GM12891 (cell line): ENCODE measurements around the gene ZNF175.

Experiments
- POLR2A ChIP-seq: IDR thresholded peaks from 2 replicates; pipeline ENCODE4 v1.6.1; 2011; ENCODE audit warnings: low read depth, low read length, control low read depth
- POLR2AphosphoS5 ChIP-seq: IDR thresholded peaks from 2 replicates; pipeline ENCODE4 v1.6.1; 2011; ENCODE audit warnings: low read depth, low read length, control low read depth

GRCh38 chr19:51568456-51568855 is 2.6 kb upstream of the ZNF175 start:
- TF ChIP-seq POLR2AphosphoS5 (no peak), POLR2A (no peak)
